ENCODE results near the gene JDP2. TPM values are rescaled to one million over a fixed set of nuclear protein-coding genes. Genes with fewer than 3 reads are reported as not detected.

Gene JDP2
- total RNA-seq, 2 experiments from 2014 or later: 1.3 to 1.4 TPM

DNA sequence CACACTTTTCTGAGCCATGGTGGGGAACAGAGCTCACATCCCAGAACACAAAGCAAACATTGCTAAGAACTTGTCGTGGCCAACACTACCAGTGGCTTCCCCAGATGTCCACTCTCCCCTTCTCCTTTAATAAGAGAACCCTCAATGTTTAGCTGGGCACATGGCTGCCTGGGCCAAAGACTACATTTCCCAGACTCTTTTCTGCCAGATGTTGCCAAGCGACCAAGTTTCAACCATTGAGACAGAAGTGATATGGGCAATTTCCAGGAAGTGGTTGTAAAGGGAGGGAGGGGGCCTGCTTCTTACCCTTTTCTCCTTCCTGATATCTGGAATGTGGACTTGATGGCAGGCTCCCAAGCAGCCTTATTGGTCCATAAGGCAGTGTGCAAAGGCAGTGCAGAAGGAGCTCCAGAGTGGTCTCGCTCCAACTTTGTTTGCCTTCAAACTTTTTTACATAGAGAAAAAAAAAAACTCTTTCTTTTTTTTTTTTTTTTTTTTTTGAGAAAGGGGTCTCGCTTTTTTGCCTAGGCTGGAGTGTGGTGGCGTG is 24.9 kb upstream of the JDP2 start:
- ChIA-PET CTCF (no interaction called here), POLR2A (interaction anchor here (1.2 kb wide), 1 partner anchor 17 kb away, joined by 4 read pairs; no protein-coding TSS in a partner anchor)
- ATAC-seq (no peak), DNase-seq (no peak)
- Mint-ChIP-seq H3K4me3 (no peak overlapping the region), H3K36me3 (ENCODE audit: low read depth) (no peaks in the 10 kb centered on the region), H3K4me1 (ENCODE audit: low read depth) (no peaks in the 10 kb centered on the region), H3K27ac (no peak overlapping the region), H3K9me3 (peaks cover 3% of the 10 kb centered on the region), H3K27me3 (no peaks in the 10 kb centered on the region)
- intact Hi-C loops (cut with micrococcal nuclease): no loop called here
- TF ChIP-seq, protein P1, sequence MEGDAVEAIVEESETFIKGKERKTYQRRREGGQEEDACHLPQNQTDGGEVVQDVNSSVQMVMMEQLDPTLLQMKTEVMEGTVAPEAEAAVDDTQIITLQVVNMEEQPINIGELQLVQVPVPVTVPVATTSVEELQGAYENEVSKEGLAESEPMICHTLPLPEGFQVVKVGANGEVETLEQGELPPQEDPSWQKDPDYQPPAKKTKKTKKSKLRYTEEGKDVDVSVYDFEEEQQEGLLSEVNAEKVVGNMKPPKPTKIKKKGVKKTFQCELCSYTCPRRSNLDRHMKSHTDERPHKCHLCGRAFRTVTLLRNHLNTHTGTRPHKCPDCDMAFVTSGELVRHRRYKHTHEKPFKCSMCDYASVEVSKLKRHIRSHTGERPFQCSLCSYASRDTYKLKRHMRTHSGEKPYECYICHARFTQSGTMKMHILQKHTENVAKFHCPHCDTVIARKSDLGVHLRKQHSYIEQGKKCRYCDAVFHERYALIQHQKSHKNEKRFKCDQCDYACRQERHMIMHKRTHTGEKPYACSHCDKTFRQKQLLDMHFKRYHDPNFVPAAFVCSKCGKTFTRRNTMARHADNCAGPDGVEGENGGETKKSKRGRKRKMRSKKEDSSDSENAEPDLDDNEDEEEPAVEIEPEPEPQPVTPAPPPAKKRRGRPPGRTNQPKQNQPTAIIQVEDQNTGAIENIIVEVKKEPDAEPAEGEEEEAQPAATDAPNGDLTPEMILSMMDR (IDR thresholded peaks at IDR 0.05): no peak

DNA sequence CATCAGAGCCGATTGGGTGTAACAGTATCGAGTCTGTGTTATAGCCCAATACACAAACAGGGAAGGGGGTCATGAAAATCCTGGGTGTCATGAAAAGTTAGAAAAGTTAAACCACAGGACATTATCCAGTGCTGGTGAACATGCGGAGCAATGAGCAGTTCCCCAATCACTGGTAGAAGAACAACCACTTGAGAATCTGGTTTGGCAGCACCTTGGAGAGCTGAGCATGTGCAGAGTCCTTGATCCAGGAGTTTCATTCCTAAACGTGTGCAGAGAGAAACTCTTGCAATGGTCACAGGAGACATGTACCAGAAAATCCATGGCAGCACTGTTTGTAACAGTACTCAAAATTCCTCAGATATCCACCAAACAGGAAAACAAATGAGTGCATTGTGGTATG is 23.0 kb upstream of the JDP2 start:
- ChIA-PET CTCF (no interaction called here), POLR2A (interaction anchor here (0.8 kb wide), 1 partner anchor 14 kb away, joined by 3 read pairs; no protein-coding TSS in a partner anchor)
- TF ChIP-seq, protein P1 (IDR thresholded peaks at IDR 0.05): no peak
- H3K4me3 Mint-ChIP-seq: no peak overlapping the region
- DNase-seq: no peak
- H3K36me3 Mint-ChIP-seq (ENCODE audit: low read depth): no peaks in the 10 kb centered on the region
- no peak overlapping the region for H3K27ac Mint-ChIP-seq
- H3K27me3 Mint-ChIP-seq: no peaks in the 10 kb centered on the region
- H3K9me3 Mint-ChIP-seq: no peaks in the 10 kb centered on the region
- intact Hi-C loops (cut with micrococcal nuclease): no loop called here
- no peaks in the 10 kb centered on the region for H3K4me1 Mint-ChIP-seq (ENCODE audit: low read depth)
- ATAC-seq: no peak

DNA sequence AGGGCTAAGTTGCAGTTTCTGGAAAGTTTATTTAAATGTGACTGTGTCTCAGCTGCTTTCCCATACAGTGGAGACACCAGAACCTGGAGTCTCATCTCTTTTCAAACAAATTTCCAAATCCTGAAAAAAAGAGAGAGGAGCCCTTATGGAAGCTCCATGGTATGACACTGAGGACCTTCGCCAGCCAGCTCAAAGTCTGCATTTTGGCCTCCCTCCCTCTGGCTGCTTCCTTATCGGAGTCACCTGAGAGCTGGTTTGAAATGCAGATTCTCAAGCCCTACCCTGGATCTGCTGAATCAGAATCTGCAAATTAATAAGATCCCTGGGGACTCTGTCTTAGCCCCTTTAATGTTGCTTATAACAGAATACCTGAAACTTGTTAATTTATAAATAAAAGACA is 21.7 kb upstream of the JDP2 start:
- TF ChIP-seq, protein P1 (IDR thresholded peaks at IDR 0.05): no peak
- H3K27me3 Mint-ChIP-seq: no peaks in the 10 kb centered on the region
- DNase-seq (no peak), ATAC-seq (no peak)
- H3K27ac Mint-ChIP-seq: no peak overlapping the region
- H3K36me3 Mint-ChIP-seq (ENCODE audit: low read depth): no peaks in the 10 kb centered on the region
- intact Hi-C loops (cut with micrococcal nuclease): no loop called here
- no peaks in the 10 kb centered on the region for H3K9me3 Mint-ChIP-seq
- no peak overlapping the region for H3K4me3 Mint-ChIP-seq
- ChIA-PET CTCF (no interaction called here), POLR2A (no interaction called here)
- no peaks in the 10 kb centered on the region for H3K4me1 Mint-ChIP-seq (ENCODE audit: low read depth)

DNA sequence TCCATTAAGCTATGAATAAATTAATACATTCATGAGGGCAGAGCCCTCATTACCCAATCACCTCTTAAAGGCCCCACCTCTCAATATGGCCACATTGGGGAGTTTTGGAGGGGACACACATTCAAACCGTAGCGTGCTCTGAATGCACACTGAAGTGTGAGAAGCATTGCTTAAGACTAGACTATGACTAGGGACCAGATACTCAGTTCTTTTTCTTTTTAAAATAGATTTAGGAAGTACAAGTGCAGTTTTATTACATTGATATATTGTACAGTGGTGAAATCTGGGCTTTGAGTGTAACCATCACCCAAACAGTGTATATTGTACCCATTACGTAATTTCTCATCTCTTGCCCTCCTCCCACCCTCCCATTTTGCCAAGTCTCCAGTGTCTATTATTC is 21.0 kb upstream of the JDP2 start:
- DNase-seq (no peak), ATAC-seq (no peak)
- Mint-ChIP-seq H3K27me3 (no peaks in the 10 kb centered on the region), H3K4me1 (ENCODE audit: low read depth) (no peaks in the 10 kb centered on the region), H3K9me3 (no peaks in the 10 kb centered on the region), H3K36me3 (ENCODE audit: low read depth) (no peaks in the 10 kb centered on the region), H3K4me3 (no peak overlapping the region), H3K27ac (no peak overlapping the region)
- TF ChIP-seq, protein P1 (IDR thresholded peaks at IDR 0.05): no peak
- ChIA-PET CTCF (no interaction called here), POLR2A (no interaction called here)
- intact Hi-C loops (cut with micrococcal nuclease): no loop called here

DNA sequence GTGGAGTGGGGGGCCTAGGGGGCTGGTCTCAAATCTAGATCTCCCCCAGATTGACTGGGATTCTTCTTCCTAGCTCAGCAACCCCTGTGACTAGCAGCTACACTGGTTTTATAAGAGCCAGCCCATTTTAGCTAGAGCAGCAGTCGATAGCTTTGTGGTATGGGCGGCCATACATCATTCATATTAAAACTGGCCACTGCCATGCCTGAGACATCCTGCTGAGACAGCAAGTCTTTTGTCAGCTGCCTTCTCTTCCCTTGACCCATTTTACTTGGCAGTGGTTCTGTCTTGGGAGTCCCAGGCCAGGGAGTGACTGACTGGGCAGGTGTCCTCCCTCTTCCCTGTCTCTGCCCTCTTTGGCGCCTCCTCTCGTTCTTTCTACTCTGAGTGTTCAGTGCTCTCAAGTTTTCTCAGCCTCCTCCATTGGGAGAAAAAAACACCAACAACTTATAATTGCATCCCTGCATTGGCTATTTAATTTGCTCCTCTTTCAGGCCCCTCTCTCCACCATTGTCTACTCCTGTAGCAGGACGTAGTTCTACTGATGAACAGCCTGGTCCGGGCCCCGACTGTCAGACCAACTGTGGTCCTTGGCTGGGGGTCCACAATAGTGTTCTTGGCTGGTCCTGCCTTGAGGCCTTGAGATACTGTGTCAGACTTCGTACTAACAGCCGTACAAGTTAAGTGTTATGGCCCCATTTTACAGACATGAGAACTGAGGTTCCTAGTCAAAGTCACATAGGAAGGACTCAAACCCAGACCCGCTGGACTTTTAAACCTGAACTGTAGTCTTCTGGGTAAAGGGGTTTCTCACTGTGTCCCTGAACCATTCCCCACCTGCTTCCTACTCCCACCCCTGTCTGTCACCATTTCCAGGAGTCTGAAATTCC is 18.3 kb upstream of the JDP2 start:
- ChIA-PET POLR2A (interaction anchor here (1.3 kb wide), 1 partner anchor 11 kb away, joined by 3 read pairs; no protein-coding TSS in a partner anchor), CTCF (no interaction called here)
- Mint-ChIP-seq H3K27me3 (no peaks in the 10 kb centered on the region), H3K4me3 (no peak overlapping the region), H3K36me3 (ENCODE audit: low read depth) (no peaks in the 10 kb centered on the region), H3K4me1 (ENCODE audit: low read depth) (no peaks in the 10 kb centered on the region), H3K9me3 (no peaks in the 10 kb centered on the region), H3K27ac (no peak overlapping the region)
- TF ChIP-seq, protein P1 (IDR thresholded peaks at IDR 0.05): no peak
- DNase-seq (no peak), ATAC-seq (no peak)
- intact Hi-C loops (cut with micrococcal nuclease): no loop called here
